Muscle layer of colon (tissue), 2 donors: ENCODE results near the gene NPIPB2.

ENCODE experiments used
- H3K27ac ChIP-seq: one replicate; pipeline ENCODE4 v1.7.0; 2013; ENCODE audit warnings: low read depth, mild to moderate bottlenecking, low read length, moderate library complexity
- H3K27me3 ChIP-seq, 2 donors: one replicate each; pipeline ENCODE4 v1.7.0; 2013; ENCODE audit warnings: low read length in 2 of 2, mild to moderate bottlenecking in 2 of 2; ENCODE audit not compliant: insufficient read depth in 2 of 2, control insufficient read depth in 1 of 2
- H3K36me3 ChIP-seq: one replicate; pipeline ENCODE4 v1.7.0; 2013; ENCODE audit warnings: mild to moderate bottlenecking, low read length; ENCODE audit not compliant: insufficient read depth
- H3K4me1 ChIP-seq: one replicate; pipeline ENCODE4 v1.7.0; 2013; ENCODE audit warnings: mild to moderate bottlenecking, low read length; ENCODE audit not compliant: insufficient read depth
- H3K4me3 ChIP-seq, 2 donors: one replicate each; pipeline ENCODE4 v1.7.0; 2013; ENCODE audit warnings: low read length in 2 of 2, low read depth in 1 of 2, mild to moderate bottlenecking in 1 of 2, moderate library complexity in 1 of 2
- H3K9ac ChIP-seq: one replicate; pipeline ENCODE4 v1.7.0; 2013; ENCODE audit warnings: low read length
- H3K9me3 ChIP-seq: one replicate; pipeline ENCODE4 v1.7.0; 2013; ENCODE audit warnings: mild to moderate bottlenecking, low read length
- donor health status: abdominal sarcoma.
- donor health status: Adenocarcinoma of cecum.

NPIPB2 gene

DNA sequence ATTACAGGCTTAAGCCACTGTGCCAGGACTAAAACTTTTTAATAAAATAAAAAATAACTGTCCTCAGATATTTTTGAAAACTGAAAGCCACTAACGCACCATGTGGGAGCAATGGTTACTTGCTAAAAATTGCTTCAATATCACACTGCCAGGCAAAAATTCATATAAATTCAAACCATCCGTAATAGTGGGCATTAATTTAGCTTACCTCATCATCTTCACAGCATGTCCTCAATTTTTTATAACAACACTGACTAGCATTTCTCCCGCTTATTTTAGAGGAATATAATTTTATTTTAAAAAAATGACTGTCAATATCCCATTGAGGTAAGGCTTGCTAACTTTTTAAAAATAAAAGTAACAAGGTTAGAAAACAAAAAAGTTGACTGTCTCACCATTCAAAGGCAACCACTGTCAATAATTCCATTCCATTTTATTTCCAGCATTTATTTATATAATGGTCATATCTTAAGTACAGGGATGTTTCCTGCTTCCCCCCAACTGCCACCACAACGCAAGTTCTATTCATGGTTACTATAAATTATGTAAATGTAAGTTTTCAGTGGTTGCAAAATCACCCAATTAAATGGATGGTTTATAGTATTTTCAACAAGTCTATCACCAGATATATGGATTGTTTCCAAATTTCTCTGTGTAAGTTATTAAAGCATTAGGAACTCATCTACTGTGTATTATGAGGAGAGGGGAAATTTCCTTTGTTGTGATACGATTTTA, 51.4 kb downstream of the NPIPB2 start:
- Histone ChIP-seq H3K4me1 (no peaks in the 10 kb centered on the region), H3K9me3 (no peaks in the 10 kb centered on the region), H3K36me3 (peaks cover 41% of the 10 kb centered on the region), H3K27ac (no peak overlapping the region), H3K27me3 (no peaks in the 10 kb centered on the region), H3K9ac (no peak overlapping the region), H3K4me3 (no peak overlapping the region)

DNA sequence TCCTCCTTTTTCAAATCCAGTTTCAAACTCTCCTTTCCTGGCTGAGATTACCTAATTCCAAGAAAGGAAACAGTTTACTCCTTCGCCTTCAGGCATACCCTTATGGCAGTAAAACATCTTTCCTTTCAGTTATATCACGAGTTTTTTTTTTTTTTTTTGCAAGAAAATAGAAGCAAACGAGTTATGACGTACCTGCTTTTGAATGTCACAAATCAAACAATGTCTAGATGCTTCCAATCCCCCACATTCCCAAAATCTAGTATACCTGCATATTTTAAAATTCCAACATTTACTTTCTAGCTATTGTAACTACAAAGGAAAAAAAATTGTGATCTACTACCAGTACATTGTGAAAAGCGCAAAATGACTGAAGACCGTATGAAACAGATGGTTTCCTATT, 55.0 kb downstream of the NPIPB2 start:
- H3K36me3 ChIP-seq, result peaks cover 51% of the 10 kb centered on the region
- no peak overlapping the region for H3K9ac ChIP-seq
- H3K4me1 ChIP-seq, result no peaks in the 10 kb centered on the region

DNA sequence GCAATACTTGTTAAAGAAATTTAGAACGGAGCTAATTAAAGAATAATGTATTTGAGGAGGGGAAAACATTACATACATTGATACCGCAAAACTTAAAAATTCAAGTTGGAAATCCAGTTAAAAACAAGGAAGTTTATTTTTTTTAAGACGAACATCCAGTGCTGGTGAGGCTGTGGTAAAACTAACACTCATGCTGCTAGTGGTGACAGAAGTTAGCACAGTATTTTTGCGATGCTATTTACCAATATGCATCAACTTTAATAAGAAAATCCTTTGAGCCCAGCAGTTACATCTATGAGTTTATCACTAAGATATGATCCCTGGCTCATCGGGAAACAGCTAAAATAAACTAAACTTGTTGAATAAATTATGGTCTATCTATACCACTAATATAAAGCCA, 57.8 kb downstream of the NPIPB2 start:
- H3K36me3 ChIP-seq, result peaks cover 61% of the 10 kb centered on the region

More for the DNA sequence above, 55.0 kb downstream of the NPIPB2 start:
- Histone ChIP-seq H3K9me3 (no peaks in the 10 kb centered on the region), H3K4me3 (no peak overlapping the region), H3K27me3 (no peaks in the 10 kb centered on the region), H3K27ac (no peak overlapping the region)

DNA sequence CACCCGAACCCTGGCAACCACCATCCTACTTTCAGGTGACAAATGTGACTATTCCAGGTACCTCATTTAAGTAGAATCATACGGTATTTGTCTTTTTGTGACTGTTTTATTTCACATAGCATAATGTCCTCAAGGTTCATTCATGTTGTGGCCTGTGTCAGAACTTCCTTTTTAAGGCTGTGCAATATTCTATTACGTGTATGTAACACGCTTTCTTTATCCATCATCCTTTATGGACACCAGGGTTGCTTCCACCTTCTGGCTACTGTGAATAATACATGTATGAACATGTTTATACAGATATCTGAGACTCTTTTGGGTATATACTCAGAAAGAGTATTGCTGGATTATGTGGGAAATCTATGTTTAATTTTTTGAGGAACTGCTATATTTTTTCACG, 61.8 kb downstream of the NPIPB2 start:
- no peaks in the 10 kb centered on the region for H3K9me3 ChIP-seq
- H3K4me3 ChIP-seq, result no peak overlapping the region
- H3K27me3 ChIP-seq, result no peaks in the 10 kb centered on the region
- H3K36me3 ChIP-seq, result peaks cover 65% of the 10 kb centered on the region
- H3K27ac ChIP-seq, result no peak overlapping the region
- no peak overlapping the region for H3K9ac ChIP-seq
- H3K4me1 ChIP-seq, result no peaks in the 10 kb centered on the region

More for the DNA sequence above, 57.8 kb downstream of the NPIPB2 start:
- H3K27me3 ChIP-seq, result no peaks in the 10 kb centered on the region
- H3K27ac ChIP-seq, result no peak overlapping the region
- no peaks in the 10 kb centered on the region for H3K9me3 ChIP-seq
- H3K4me1 ChIP-seq, result no peaks in the 10 kb centered on the region
- H3K9ac ChIP-seq, result no peak overlapping the region
- H3K4me3 ChIP-seq, result no peak overlapping the region

DNA sequence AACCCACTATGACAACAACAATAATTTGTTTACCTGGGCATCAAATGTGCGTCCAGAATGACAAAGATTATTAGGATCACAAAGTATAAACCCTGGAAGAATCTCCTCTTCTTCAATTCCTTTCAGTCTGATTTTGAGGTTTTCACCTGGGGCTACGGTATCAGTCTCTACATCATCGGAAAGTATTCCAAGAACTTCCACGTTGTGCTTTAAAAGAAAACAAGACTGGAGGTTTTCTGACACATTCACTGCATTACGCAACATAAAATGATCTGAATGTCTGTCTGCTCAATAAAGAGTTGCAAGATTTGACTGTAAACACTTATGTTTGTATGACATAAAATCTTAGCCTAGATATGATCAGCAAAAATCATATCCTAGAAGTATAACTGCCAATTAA, 64.5 kb downstream of the NPIPB2 start:
- Histone ChIP-seq H3K9ac (no peak overlapping the region), H3K27ac (no peak overlapping the region), H3K4me3 (no peak overlapping the region), H3K4me1 (no peaks in the 10 kb centered on the region), H3K9me3 (no peaks in the 10 kb centered on the region), H3K27me3 (no peaks in the 10 kb centered on the region), H3K36me3 (peaks cover 56% of the 10 kb centered on the region)
